H1 (cell line): Measurements from ENCODE around the gene SEMA5B. TPM values are rescaled to one million over a fixed set of nuclear protein-coding genes. Genes with fewer than 3 reads are reported as not detected.

ENCODE experiments used
- CTCF ChIA-PET: fragments of 300-600 bp; sonication (Branson Sonifier 250); formaldehyde crosslinking; loops from one replicate; lab custom pipeline; 2021; ENCODE audit not compliant: partially characterized antibody; lab: Charles Lee
- POLR2A ChIA-PET: fragments of 300-600 bp; sonication (Branson Sonifier 250); formaldehyde crosslinking; loops from one replicate; lab custom pipeline; 2021; ENCODE audit warnings: inconsistent platforms; ENCODE audit not compliant: partially characterized antibody; lab: Charles Lee
- DNase-seq, 2 experiments: peaks; one replicate each; pipeline versions ENCODE4 v3.0.0 to v3.0.0-alpha.2; 2010 to 2022; ENCODE audit warnings: low spot score in 2 of 2, low read depth in 1 of 2, mixed read lengths in 1 of 2
- FAIRE-seq: peaks from 2 replicates; lab custom pipeline; 2011; peaks lifted over from hg19 to GRCh38; lab: Jason Lieb, UNC
- H2AFZ ChIP-seq: 2 replicates; pipeline ENCODE4 v1.8.1; 2012; ENCODE audit warnings: low read length, inconsistent platforms
- H2AK5ac ChIP-seq: 2 replicates; pipeline ENCODE4 v1.6.1; 2013; ENCODE audit warnings: low read depth, low read length
- H2BK120ac ChIP-seq: replicated peaks from 2 replicates; pipeline ENCODE3; 2013; ENCODE audit warnings: low read depth, low read length, inconsistent platforms
- H2BK12ac ChIP-seq: 2 replicates; pipeline ENCODE4 v1.6.1; 2013; ENCODE audit warnings: low read depth, low read length
- H2BK15ac ChIP-seq: 2 replicates; pipeline ENCODE4 v1.6.1; 2013; ENCODE audit warnings: low read length
- H2BK20ac ChIP-seq: 2 replicates; pipeline ENCODE4 v1.6.1; 2013; ENCODE audit warnings: low read length
- H2BK5ac ChIP-seq: 2 replicates; pipeline ENCODE4 v1.6.1; 2013; ENCODE audit warnings: low read depth, low read length
- H3K14ac ChIP-seq: 2 replicates; pipeline ENCODE4 v1.6.1; 2013; ENCODE audit warnings: inconsistent platforms; ENCODE audit not compliant: insufficient read length
- H3K18ac ChIP-seq: 2 replicates; pipeline ENCODE4 v1.6.1; 2013; ENCODE audit warnings: low read length; ENCODE audit errors: extremely low read depth
- H3K23ac ChIP-seq: 2 replicates; pipeline ENCODE4 v1.6.1; 2013; ENCODE audit warnings: inconsistent platforms; ENCODE audit not compliant: insufficient read length
- H3K23me2 ChIP-seq: 2 replicates; pipeline ENCODE4 v1.6.1; 2013; ENCODE audit warnings: low read depth, low read length
- H3K27ac ChIP-seq: 2 replicates; pipeline ENCODE4 v1.6.1; 2011; ENCODE audit warnings: low read depth, low read length, inconsistent platforms
- H3K27me3 ChIP-seq, 4 experiments: replicated peaks in 1 of 4; 1 replicate in 1 of 4; 2 replicates in 3 of 4; pipeline versions ENCODE4 v1.6.1 to v1.8.1; 2011 to 2013; ENCODE audit warnings: low read length in 3 of 4, mild to moderate bottlenecking in 3 of 4, inconsistent platforms in 2 of 4, mixed read lengths in 2 of 4, moderate library complexity in 1 of 4; ENCODE audit not compliant: control insufficient read depth in 3 of 4, insufficient read depth in 3 of 4; ENCODE audit errors: extremely low read depth in 1 of 4
- H3K36me3 ChIP-seq, 4 experiments: 2 replicates each; pipeline versions ENCODE4 v1.6.1 to v1.8.1; 2011 to 2013; ENCODE audit warnings: mild to moderate bottlenecking in 4 of 4, low read length in 3 of 4, moderate library complexity in 2 of 4, control low read depth in 1 of 4, inconsistent platforms in 1 of 4; ENCODE audit not compliant: insufficient read depth in 4 of 4, control insufficient read depth in 2 of 4
- H3K4ac ChIP-seq: replicated peaks from 2 replicates; pipeline ENCODE3; 2013; ENCODE audit warnings: low read length, low read depth, mixed read lengths, inconsistent platforms; ENCODE audit not compliant: insufficient read length
- H3K4me1 ChIP-seq, 4 experiments: replicated peaks in 1 of 4; 1 replicate in 1 of 4; 2 replicates in 3 of 4; pipeline versions ENCODE4 v1.6.1 to v1.8.1; 2011 to 2013; ENCODE audit warnings: low read length in 3 of 4, inconsistent platforms in 2 of 4, mixed read lengths in 1 of 4; ENCODE audit not compliant: insufficient read depth in 4 of 4, control insufficient read depth in 3 of 4
- H3K4me2 ChIP-seq, 2 experiments: 2 replicates each; pipeline versions ENCODE4 v1.6.1 to v1.8.1; 2011 to 2013; ENCODE audit warnings: low read depth in 2 of 2, low read length in 2 of 2, control low read depth in 1 of 2, inconsistent platforms in 1 of 2, mild to moderate bottlenecking in 1 of 2; ENCODE audit not compliant: insufficient read depth in 1 of 2
- H3K4me3 ChIP-seq, 4 experiments: fragments of 200-600, 300-600 bp in 1 of 4; sonication (generic), shearing (Covaris generic), sonication (Bioruptor Twin) in 1 of 4; 2 replicates each; pipeline versions ENCODE4 v1.5.1 to v1.8.1; 2011 to 2016; ENCODE audit warnings: low read length in 4 of 4, low read depth in 3 of 4, control low read depth in 2 of 4, inconsistent platforms in 2 of 4, mild to moderate bottlenecking in 2 of 4, mixed read lengths in 1 of 4, moderate library complexity in 1 of 4; ENCODE audit not compliant: insufficient read depth in 2 of 4; ENCODE audit errors: extremely low read depth in 1 of 4
- H3K56ac ChIP-seq: replicated peaks from 2 replicates; pipeline ENCODE3; 2013; ENCODE audit warnings: low read depth, mild to moderate bottlenecking, mixed read lengths, low read length, inconsistent platforms; ENCODE audit not compliant: insufficient read length
- H3K79me1 ChIP-seq: 2 replicates; pipeline ENCODE4 v1.6.1; 2013; ENCODE audit warnings: low read depth, low read length, control low read depth
- H3K79me2 ChIP-seq, 2 experiments: 2 replicates each; pipeline versions ENCODE4 v1.6.1 to v1.8.1; 2012 to 2013; ENCODE audit warnings: low read length in 2 of 2, mild to moderate bottlenecking in 2 of 2, inconsistent platforms in 1 of 2; ENCODE audit not compliant: insufficient read depth in 2 of 2, control insufficient read depth in 1 of 2
- H3K9ac ChIP-seq, 4 experiments: replicated peaks in 1 of 4; 1 replicate in 1 of 4; 2 replicates in 3 of 4; pipeline versions ENCODE4 v1.6.1 to v1.8.1; 2011 to 2013; ENCODE audit warnings: low read depth in 3 of 4, low read length in 3 of 4, control low read depth in 2 of 4, mild to moderate bottlenecking in 2 of 4, moderate library complexity in 2 of 4, inconsistent platforms in 1 of 4; ENCODE audit errors: extremely low read depth in 1 of 4
- H3K9me3 ChIP-seq, 2 experiments: 2 replicates each; pipeline versions ENCODE4 v1.6.1 to v1.8.1; 2012 to 2013; ENCODE audit warnings: mild to moderate bottlenecking in 2 of 2, moderate library complexity in 2 of 2, control low read depth in 1 of 2, inconsistent platforms in 1 of 2, low read depth in 1 of 2, low read length in 1 of 2, mixed read lengths in 1 of 2; ENCODE audit not compliant: insufficient read depth in 2 of 2
- H4K20me1 ChIP-seq, 2 experiments: replicated peaks in 1 of 2; 2 replicates each; pipeline versions ENCODE3 to v1.8.1; 2011 to 2013; ENCODE audit warnings: inconsistent platforms in 2 of 2, low read length in 2 of 2, mild to moderate bottlenecking in 1 of 2; ENCODE audit not compliant: insufficient read depth in 2 of 2, control insufficient read depth in 1 of 2
- H4K5ac ChIP-seq: 2 replicates; pipeline ENCODE4 v1.6.1; 2013; ENCODE audit warnings: low read length, low read depth, mixed read lengths, inconsistent platforms; ENCODE audit not compliant: insufficient read length
- H4K8ac ChIP-seq: 2 replicates; pipeline ENCODE4 v1.8.0; 2013; ENCODE audit warnings: mild to moderate bottlenecking, moderate library complexity, low read length, inconsistent platforms; ENCODE audit not compliant: insufficient read depth; ENCODE audit errors: extremely low read depth
- H4K91ac ChIP-seq: replicated peaks from 2 replicates; pipeline ENCODE3; 2013; ENCODE audit warnings: low read length, mixed read lengths, inconsistent platforms; ENCODE audit not compliant: insufficient read length
- CTCF ChIP-seq, 3 experiments: IDR thresholded peaks; 1 replicate in 2 of 3; 2 replicates in 1 of 3; pipeline versions ENCODE4 v1.5.1 to v1.6.1; 2011; ENCODE audit warnings: low read length in 3 of 3, mild to moderate bottlenecking in 3 of 3, inconsistent platforms in 2 of 3, low read depth in 1 of 3, moderate library complexity in 1 of 3; ENCODE audit not compliant: insufficient read depth in 1 of 3; ENCODE audit errors: control extremely low read depth in 1 of 3
- E2F6 ChIP-seq: IDR thresholded peaks from 2 replicates; pipeline ENCODE4 v1.6.1; 2012; ENCODE audit warnings: inconsistent platforms
- EZH2 ChIP-seq: fragments of 200-600 bp; sonication (generic); IDR thresholded peaks from 2 replicates; pipeline ENCODE4 v1.7.1; 2012; ENCODE audit warnings: low read depth, mild to moderate bottlenecking, moderate library complexity, low read length, inconsistent platforms; ENCODE audit not compliant: severe bottlenecking
- GABPA ChIP-seq: IDR thresholded peaks from 2 replicates; pipeline ENCODE4 v1.6.1; 2011; ENCODE audit warnings: mild to moderate bottlenecking, low read length, moderate library complexity, borderline replicate concordance; ENCODE audit not compliant: insufficient read depth
- KDM5A ChIP-seq: fragments of 200-600 bp; IDR thresholded peaks from 2 replicates; pipeline ENCODE4 v1.7.1; 2012; ENCODE audit warnings: mild to moderate bottlenecking, low read length, inconsistent platforms, mixed read lengths
- NANOG ChIP-seq: IDR thresholded peaks from 2 replicates; pipeline ENCODE4 v1.6.1; 2011; ENCODE audit warnings: low read length, low read depth, mild to moderate bottlenecking, inconsistent platforms; ENCODE audit not compliant: insufficient read depth, poor library complexity, severe bottlenecking
- PHF8 ChIP-seq: fragments of 200-600 bp; sonication (generic); conservative IDR thresholded peaks from 2 replicates; pipeline ENCODE4 v1.7.1; 2012; ENCODE audit warnings: low read depth, mild to moderate bottlenecking, inconsistent platforms, low read length, moderate library complexity
- TAF1 ChIP-seq: IDR thresholded peaks from 2 replicates; pipeline ENCODE4 v1.6.1; 2011; ENCODE audit warnings: mild to moderate bottlenecking, low read depth, low read length
- TCF12 ChIP-seq: IDR thresholded peaks from 2 replicates; pipeline ENCODE4 v1.6.1; 2011; ENCODE audit warnings: low read depth, mild to moderate bottlenecking, low read length
- YY1 ChIP-seq: IDR thresholded peaks from 2 replicates; pipeline ENCODE4 v1.6.1; 2011; ENCODE audit warnings: low read depth, mild to moderate bottlenecking, low read length
- WGBS, 2 experiments: shearing (Covaris generic) in 1 of 2; methylation state at CpG; one replicate each; pipeline versions ENCODE4 v1.1.6 to v1.1.7; 2013 to 2015; ENCODE audit warnings: low lambda C conversion rate in 2 of 2, mixed read lengths in 2 of 2, inconsistent platforms in 1 of 2, low coverage in 1 of 2, missing lambda C conversion rate in 1 of 2; ENCODE audit not compliant: insufficient replicate concordance in 2 of 2, insufficient coverage in 1 of 2, insufficient read length in 1 of 2; ENCODE audit errors: extremely low coverage in 1 of 2, missing lambda C conversion rate in 1 of 2; 5-methylcytosine and 5-hydroxymethylcytosine counted together
- polyA plus RNA-seq, 7 experiments: library from polyadenylated mRNA; depleted of rRNA in 3 of 7; stranded (reverse) in 5 of 7; unstranded in 2 of 7; fragments of >200 nt in 5 of 7; fragments of 200-250 nt in 2 of 7; gene quantifications; 1 replicate in 5 of 7; 2 replicates in 1 of 7; 4 replicates in 1 of 7; pipeline versions ENCODE4 v1.2.1 to v1.2.3, GENCODE V29; 2011 to 2013; ENCODE audit warnings: missing spikeins in 2 of 7, mixed read lengths in 2 of 7
- total RNA-seq: library from RNA; stranded (reverse); fragmentation: NEBNext Ultra II Directional; extraction: Animal tissue kit (Norgen Biotek cat#: 25700); gene quantifications from 2 replicates; pipeline ENCODE4 v1.2.1, GENCODE V29; 2021

SEMA5B gene
- total and polyA plus RNA-seq, 2 of the 8 experiments (the other 6 are each of a cell fraction or from before 2014, with no cell fraction given), result 13.1 to 22.4 TPM

GRCh38 chr3:123031051-123031450 lies 3.5 kb upstream of the SEMA5B start:
- Histone ChIP-seq H3K9me3 (no peaks in the 10 kb centered on the region), H4K8ac (no peak overlapping the region), H4K5ac (no peak overlapping the region), H3K23me2 (peaks cover 15% of the 10 kb centered on the region), H3K4ac (no peak overlapping the region), H2BK5ac (no peak overlapping the region), H3K79me2 (no peaks in the 10 kb centered on the region), H3K18ac (no peak overlapping the region), H2BK20ac (no peak overlapping the region), H3K27ac (no peak overlapping the region), H3K4me3 (no peak overlapping the region), H3K9ac (no peak overlapping the region), H3K56ac (no peak overlapping the region), H4K20me1 (no peaks in the 10 kb centered on the region), H4K91ac (no peak overlapping the region), H2BK120ac (no peak overlapping the region), H2BK12ac (no peak overlapping the region), H3K79me1 (no peaks in the 10 kb centered on the region), H3K27me3 (peaks cover 0 to 10% (median 4%) of the 10 kb centered on the region in 4 experiments; a peak in 4 of 7 replicates), H3K23ac (no peak overlapping the region), H3K4me2 (no peak overlapping the region), H2AK5ac (no peak overlapping the region), H2BK15ac (no peak overlapping the region), H2AFZ (no peak overlapping the region), H3K4me1 (peaks cover 0 to 4% (median 1%) of the 10 kb centered on the region in 4 experiments; a peak in 6 of 7 replicates), H3K14ac (no peak overlapping the region), H3K36me3 (no peaks in the 10 kb centered on the region)
- DNase-seq, result no peak
- ChIA-PET CTCF (interaction anchor here (0.5 to 9.4 kb wide), 24 partner anchors 7 to 228 kb away, joined by 3 to 151 read pairs (median 5); partner anchors contain the start of gene PDIA5), POLR2A (interaction anchor here (0.8 to 1.2 kb wide), 2 partner anchors 12 to 36 kb away, joined by 3 to 4 read pairs; partner anchors contain the start of gene PDIA5)
- FAIRE-seq, result no peak
- 86% methylated on average over 4 of the region's 4 CpGs; no CpG with 5 or more reads in 1 of the 2 experiments for WGBS, 2 experiments
- TF ChIP-seq YY1 (no peak), NANOG (no peak), EZH2 (no peak), GABPA (no peak), TAF1 (no peak), PHF8 (no peak), E2F6 (no peak), KDM5A (no peak), CTCF (IDR thresholded peaks at IDR 0.05; ENCODE audit: control extremely low read depth in 1 of 3, insufficient read depth in 1 of 3, low read depth in 1 of 3, low read length in 3 of 3) (no peak), TCF12 (no peak)
